ENCODE measurements around the gene AKAP7. TPM values are rescaled to one million over a fixed set of nuclear protein-coding genes. Genes with fewer than 3 reads are reported as not detected.

The AKAP7 gene
- total RNA-seq, 1 donor from 2014 or later: 6.3 TPM

DNA sequence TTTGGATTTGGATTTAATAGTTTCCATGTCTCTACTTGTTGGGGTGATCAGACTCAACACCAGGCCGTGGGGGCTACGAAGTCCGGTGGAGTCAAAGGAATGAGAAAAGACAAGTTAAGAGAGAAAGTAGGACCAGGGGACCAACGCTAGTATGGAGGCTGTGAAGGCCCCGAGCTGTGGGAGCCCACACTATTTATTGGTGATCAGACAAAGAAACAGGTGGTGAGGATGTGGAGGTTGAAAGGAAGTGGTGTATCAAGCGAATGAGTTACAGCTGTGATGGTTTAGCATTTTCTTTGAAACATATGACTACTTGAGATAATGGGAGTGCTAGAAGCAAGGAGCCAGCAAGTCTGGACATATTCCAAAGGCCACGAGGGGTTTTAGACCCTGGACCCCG lies 62.4 kb downstream of the AKAP7 start:
- intact Hi-C loops (cut with micrococcal nuclease): loop anchor here (2.0 to 10.0 kb wide), 5 partner anchors 135 to 1705 kb away; partner anchors contain the start of gene EPB41L2

DNA sequence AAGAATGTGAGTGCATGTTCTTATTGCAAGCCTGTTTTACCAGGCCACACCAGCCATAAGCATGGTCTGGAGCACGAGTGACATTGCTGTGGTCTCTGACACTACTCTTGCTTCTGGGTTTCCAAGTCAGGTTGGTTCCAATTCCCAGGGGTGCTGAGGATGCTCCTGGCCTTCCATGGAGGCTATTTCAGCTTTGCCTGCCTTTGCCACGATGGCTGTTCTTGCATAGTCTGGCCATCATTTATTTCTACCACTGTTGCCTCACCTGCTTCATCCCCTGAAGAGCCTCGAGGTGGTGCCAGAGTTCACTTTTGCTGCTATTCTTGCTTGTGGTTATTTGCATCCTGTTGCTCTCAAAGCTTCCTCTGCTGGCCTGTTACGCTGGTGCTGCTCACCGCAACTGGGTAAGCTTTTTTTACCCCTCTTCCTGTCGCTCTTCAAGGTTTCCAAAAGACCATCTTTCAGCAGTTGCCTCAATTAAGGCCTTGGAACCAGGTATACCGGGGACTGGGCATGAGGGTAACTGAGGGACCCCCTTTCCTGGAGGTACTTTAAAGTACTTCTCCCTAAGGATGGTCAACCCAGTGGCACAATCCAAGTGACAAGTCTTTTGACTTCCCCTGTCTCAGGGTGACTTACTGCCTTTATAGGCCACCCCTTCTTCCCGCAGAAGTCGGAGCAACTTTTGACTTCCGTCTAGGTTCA lies 64.5 kb downstream of the AKAP7 start:
- intact Hi-C loops (cut with micrococcal nuclease): loop anchor here (1.0 to 10.0 kb wide), 16 partner anchors 9 to 1707 kb away; partner anchors contain the start of genes EPB41L2 and MED23

DNA sequence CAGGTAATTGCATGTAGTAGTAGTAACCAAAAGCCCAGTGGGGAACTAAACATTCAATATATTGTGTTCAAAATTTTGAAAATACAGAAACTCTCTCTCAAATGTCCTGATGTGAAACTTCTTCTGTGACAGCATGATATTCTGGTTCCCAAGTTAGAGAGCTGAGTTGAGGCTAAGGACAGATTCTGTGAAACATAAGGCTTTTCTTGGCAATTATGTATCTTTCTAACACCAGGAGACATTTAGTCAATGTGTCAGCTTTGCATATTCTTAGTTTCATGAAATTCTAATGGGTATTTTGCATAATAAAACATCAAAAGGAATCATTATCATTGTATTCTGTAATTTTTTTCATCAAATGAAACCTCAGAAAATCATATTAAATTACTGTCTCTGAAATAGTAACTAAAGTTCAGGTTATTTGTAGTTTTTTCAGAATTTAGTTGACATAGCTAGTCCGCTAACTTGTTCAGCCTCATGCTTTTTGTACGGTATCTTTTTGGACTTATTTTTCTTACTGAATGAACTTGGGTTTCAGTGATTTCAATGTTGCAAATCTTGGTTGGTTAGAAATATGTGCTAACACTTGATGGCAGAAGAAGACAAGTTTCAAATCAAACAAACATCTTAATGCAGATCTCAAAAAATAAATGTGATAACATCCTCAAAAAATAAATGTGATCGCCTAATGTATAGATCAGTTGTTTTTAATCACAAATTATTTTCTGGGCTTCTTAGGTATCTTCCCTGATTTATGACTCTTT lies 70.4 kb downstream of the AKAP7 start:
- intact Hi-C loops (cut with micrococcal nuclease): no loop called here

DNA sequence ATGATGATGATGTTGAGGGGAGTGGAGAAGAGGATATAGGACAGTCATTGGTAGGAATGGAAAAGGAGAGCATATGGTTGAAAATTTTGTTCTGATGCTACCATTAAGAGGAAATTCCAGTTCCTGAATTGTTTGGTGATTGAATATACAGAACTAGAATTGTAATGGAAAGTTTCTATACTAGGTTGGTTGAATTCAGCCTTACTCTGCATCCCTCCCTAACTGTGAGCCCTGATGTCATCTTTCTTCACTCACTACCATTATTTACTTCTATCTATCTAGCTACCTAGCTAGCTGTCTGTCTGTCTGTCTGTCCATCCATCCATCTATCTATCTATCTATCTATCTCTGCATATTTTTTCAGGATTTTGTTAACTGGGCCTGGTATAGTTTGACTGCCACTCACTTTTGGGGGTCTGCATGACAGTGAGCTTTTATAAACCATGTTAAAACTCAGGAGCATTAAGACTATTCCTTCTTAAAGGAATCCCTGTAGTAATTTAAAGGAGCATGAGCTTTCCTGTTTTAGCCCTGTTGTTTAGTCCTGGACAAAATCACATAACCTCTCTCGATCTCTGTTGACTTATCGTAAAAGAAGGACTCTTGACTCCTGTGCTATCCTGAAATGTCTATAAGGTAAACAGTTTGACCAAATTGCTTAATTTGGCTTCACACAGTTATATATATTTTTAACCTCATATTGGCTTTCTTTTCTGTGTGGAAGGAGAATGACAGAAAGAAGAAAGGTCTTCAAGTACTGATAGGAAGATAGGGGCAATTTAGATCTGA lies 71.4 kb downstream of the AKAP7 start:
- intact Hi-C loops (cut with micrococcal nuclease): no loop called here

DNA sequence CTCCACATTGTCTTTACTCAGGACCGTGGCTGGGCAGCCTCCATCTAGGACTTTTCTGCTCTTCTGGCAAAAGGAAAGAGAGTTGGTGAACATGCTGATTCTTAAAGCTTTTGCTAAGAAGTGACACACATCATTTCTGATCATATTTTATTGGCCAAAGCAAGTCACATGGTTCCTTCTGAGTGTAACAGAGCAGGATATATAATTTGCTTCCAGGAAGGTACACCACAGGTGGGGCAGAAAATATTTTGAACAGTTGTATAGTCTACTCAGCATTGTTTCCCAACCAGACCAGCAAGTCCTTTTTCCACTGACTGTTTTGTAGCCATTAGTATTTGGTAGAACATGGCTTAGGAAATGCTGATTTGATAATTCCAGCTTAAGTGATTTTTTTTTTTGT lies 73.5 kb downstream of the AKAP7 start:
- intact Hi-C loops (cut with micrococcal nuclease): loop anchor here (1.0 kb wide), 1 partner anchor 8 kb away; no protein-coding TSS in a partner anchor

DNA sequence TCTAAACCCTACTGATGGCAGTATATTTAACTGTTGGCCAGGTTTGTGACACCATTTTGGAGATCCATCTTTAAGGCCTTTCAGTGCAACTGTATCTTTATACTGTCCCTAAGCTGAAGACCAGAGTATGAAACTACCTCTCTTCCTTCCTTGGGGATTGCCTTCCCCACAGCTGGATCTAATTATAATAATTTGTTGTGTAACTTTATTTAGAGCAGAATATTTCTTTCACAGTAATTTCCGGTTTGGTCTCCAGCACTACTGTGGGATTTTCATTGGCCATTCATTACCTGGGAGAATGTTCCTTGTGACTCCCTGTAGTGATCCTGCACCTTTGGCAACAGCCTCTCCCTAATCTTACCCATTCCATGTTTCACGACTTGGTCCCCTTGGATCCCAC lies 75.2 kb downstream of the AKAP7 start:
- intact Hi-C loops (cut with micrococcal nuclease): no loop called here

DNA sequence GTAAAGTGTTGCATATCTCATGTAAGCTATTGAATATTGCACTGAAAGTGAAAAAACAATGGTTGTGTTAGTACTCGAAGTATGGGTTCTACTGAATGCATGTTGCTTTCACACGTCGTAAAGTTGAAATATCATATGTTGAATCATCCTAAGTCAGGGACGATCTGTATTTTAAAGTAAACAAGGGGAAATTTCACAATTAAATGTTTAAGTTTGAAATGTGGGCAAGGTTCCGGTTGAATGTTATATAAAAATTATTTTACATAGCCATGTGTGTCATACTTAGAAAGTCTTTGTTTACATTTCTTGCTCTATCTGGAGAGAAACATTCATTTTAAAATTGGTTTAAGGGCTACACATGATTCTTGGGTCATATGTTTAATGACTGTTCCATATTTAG lies 76.8 kb downstream of the AKAP7 start:
- intact Hi-C loops (cut with micrococcal nuclease): no loop called here

DNA sequence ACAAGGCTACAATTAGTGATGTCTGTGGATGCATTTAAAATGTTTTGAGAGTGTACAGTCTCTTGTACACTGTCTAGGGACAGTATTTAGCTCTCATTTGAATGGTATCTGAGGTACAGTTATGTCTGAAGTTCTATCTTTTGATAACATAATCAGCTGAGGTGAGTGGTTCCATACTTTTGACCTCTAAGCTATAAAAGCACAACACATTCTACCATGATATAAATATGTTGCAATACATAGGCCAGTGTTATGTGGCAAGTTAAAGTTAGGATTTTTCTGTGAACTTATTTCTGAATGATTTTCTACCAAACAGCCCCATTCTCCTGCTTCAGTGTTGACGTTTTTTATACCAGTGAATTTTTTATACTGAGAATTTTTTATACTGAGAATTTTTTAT lies 77.6 kb downstream of the AKAP7 start:
- intact Hi-C loops (cut with micrococcal nuclease): no loop called here

DNA sequence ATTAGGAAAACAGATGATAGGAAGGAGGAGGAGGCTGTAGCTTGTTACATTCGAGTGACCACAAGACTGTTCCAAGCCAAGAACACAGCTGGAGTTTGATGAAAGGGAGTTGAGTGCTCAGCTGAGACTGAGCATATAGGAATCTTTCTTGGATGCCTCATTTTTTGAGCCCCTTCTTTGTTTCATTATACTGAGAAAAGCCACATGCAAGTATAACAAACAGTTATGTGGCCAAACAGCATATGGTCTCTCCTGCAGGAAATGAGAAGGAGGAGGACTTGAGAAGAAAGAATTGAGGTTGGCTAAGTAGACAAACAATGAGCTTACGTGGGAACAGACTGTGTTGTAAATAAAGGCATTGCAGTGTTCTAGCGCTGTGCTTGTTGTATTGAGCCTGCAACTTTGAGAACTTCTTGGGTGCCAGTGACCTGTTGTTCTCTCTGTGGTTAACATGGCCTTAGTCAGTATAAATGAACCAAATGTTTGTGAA lies 78.3 kb downstream of the AKAP7 start:
- intact Hi-C loops (cut with micrococcal nuclease): no loop called here

DNA sequence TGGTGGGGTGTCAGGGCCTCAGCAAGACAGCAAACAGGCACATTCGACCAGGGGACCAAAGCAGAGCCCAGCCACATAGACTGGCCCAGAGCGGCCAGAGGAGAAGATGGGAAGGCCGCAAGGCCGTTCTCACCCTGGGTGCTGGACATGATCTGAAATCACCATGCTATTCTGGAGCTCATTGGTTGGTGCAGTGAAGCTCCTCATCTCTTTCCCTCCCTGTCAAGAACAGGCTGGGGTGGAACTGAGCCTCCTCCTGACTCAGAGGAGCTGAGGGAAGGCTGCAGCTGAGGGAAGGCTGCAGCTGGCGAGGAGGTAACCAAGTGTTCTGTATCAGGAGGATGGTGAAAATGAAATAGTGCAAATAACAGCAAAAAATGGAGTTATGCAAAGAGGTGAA lies 80.0 kb downstream of the AKAP7 start:
- intact Hi-C loops (cut with micrococcal nuclease): no loop called here

DNA sequence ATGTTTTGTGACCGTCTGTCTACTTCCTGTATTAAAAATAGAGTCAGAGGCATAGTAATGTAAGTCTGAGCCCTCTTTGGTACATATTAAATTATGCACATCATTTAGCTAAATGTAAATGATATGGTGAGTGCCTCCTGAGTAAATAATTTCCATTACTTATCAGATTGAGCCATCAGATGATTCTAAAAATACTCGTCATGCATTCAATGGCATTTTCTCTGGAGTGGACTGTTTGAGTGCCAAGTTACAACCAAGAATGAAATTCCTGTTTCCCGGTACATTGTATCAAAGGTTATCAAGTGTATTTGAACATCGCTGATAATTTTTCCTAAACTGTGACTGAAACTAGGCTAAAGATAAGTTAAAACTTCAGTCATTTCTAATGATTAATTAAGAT lies 81.0 kb downstream of the AKAP7 start:
- intact Hi-C loops (cut with micrococcal nuclease): no loop called here

DNA sequence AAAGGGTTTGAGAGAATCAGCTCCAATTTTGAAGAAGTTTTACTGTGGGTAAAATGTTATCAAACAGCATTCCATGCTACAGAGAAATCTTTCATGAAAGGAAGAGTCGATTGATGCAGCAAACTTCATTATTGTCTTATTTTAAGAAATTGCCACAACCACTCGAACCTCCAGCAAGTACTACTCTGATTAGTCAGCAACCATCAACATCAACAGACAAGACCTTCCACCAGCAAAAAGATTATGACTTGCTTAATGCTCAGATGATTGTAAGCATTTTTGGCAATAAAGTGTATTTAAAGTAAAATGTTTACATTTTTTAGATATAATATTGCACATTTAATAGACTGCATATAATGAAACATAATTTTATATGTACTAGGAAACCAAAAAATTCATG lies 87.5 kb downstream of the AKAP7 start:
- intact Hi-C loops (cut with micrococcal nuclease): no loop called here

DNA sequence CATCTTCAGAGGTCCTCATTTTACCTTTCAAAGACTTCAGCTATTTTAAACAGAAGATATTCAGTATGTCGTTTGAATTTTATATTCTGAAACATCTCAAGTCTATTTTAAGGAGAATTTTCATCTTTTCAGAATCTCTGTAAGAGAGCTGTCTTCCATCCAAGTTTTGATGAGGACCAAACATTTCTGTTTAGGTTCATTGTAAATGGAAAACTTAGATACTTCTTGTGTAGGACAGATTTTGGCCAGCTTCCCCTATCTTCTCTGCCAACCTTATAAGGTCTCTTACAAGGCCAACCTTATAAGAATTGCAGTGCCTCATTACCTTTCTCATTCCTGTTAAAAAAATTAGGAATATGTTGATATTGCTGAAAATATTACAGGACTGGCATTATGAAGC lies 88.1 kb downstream of the AKAP7 start:
- intact Hi-C loops (cut with micrococcal nuclease): no loop called here

DNA sequence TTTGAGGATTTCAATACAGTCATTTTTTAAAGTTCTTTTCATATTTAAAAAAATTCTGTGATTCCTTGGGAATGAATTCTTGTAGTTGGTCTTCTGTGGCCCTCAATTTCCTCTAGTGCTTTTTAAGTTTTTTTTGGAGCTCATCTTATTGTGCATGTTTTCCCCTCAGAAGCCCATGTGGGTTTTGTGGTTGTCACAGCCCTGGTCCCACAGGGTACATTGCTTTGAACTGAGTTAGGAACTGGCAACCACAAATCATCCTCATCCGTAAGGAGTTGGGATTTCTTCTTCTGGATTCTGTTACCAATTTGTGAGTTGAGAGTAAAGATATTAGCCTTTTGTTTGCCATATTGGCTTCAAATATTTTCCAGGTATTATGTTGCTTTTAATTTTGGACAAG lies 89.9 kb downstream of the AKAP7 start:
- intact Hi-C loops (cut with micrococcal nuclease): no loop called here

DNA sequence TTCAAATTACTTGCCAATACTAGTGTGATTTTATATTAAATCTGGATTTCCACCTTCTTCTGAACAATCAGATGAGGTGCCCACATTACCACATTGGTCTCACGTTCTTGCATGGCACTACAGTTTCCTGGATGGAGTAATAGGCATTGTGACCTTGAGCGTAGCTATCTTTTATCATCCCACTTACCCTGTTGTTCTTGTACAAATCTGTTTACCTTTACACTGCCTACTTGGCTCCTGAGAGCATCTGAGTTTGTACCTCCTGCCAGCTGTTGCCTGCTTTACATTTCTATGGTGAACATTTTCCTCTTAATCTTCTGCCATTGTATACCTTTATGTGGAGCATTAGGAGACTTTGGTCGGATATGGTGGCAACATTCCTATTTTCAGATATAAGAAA lies 90.7 kb downstream of the AKAP7 start:
- intact Hi-C loops (cut with micrococcal nuclease): no loop called here

DNA sequence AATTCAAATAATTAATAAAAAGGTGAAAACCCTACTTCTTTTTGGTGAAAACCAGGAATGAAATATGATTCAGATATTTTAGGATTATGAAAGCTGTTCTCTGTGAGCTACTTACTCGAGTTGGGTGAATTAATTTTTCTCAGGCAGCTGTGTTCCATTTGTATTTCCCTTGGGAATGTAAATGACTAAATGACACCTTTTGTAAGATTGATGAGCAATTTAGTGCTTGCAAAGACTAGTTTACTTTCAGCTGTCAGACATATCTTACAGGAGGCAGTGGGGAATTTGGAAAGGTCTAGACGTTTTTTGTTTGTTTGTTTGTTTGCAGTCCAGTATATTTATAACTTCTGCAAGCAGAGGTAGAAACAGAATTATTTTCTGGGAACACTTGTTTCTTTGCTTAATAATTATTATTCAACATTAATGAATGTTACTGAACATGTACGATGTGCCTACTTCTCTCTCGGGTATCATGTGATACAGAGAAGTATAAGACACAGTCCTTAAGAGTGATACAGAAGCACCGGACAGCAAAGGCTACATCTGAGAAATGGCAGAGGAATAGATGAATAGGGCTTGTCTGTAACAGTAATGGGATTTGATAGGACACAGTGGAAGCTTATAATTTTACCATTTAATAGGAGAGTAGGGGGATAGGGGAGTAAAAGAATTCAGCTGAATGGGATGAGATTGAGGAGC lies 91.3 kb downstream of the AKAP7 start:
- intact Hi-C loops (cut with micrococcal nuclease): no loop called here

DNA sequence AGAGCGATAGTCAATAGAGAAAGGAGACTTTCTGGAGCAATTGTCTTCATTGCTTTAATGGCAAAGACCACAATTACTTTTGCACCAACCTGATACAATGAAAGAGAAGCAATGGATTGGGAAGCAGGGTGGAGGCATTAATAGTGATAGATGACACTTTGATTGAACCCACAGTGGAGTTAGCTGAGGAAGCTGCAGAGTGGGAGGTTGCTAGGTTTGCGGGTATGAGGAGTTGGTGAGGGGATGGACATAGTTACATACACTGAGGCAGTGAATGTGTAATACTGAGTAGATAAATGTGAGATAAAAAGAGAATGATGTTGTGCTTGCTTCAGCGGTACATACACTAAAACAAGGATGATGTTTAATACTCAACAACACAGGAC lies 91.9 kb downstream of the AKAP7 start:
- intact Hi-C loops (cut with micrococcal nuclease): no loop called here

DNA sequence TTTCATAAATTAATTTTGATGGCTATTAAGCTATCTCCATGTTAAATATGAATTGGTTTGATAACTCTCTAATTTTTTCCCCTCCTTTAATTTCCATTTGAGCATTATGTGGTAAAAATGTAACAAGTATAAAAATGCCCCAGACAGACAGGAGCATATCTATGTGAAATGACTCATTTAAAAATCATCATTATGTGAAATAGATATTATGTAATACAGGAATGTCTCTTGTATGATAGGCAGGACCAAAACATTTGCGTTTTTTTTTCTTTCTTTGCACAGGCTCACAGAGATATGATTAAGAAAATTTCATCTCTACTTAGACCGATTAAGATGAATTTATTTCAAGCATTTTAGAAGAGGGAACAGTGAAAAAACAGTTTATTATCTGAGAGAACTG lies 95.8 kb downstream of the AKAP7 start:
- intact Hi-C loops (cut with micrococcal nuclease): no loop called here

DNA sequence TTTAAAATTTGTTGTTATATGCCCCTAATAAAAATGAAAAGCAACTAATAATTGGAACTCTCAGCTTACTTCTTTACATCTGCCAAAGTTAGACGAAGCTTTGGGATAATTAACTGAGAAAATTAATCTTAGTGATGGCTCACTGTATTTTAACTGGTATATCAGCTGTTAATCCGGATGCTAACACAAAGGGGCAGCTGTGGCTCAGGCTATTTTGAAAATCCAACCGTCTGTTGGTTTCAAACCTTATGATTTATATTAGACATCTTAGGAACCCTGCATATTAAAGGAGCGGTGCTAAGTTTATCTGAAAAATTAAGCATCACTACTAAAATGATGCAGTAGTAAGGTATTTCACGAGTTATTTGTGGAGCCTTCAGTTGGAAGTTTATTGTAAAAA lies 96.6 kb downstream of the AKAP7 start:
- intact Hi-C loops (cut with micrococcal nuclease): no loop called here

DNA sequence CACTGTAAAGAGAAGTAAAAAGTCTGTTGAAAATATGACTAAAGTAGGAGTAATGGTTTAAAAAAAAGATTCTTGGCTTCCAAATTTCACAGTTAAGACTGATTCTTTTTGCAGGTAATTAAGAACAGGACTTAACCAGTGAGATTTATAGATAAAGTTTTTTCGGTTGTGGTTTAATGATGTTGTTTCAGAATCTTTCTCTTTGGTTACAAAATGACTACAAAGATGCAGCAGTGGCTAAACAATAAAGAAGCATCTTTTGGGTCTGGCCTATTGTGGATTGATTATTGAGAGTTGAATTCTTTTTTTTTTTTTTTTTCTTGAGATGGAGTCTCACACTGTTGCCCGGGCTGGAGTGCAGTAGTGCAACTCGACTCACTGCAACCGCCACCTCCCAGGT lies 109.7 kb downstream of the AKAP7 start:
- intact Hi-C loops (cut with micrococcal nuclease): no loop called here

DNA sequence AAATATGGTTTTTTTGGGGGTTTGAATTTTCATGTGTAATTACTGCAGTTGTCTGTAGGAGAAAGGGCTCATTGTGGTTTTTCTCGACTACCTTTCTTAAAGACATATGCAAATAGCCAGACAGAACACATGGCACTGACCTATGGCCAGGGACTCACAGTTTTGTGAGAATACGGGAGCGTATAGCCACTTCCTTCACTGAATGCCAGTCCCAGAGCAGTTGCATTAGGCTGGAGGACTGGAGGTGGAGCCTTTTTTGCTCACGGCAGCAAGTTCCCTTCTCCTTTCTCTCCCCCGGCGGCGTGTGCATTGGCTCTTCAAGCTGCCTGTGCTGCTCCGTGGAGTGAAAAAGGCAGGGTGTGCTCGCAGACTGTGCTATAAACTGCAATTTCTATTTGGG lies 114.9 kb downstream of the AKAP7 start:
- intact Hi-C loops (cut with micrococcal nuclease): no loop called here

All from T-helper 1 cell treated with Interleukin-12 subunit alpha and Interleukin-12 subunit beta and Interleukin-4 antibody, amounts not matched to agents 30 ng/mL and 1 ng/mL, for 36 hours (primary cell).